ENCODE results near the gene SMIM35.
"Not testable (repeated sequence)": the region's sequence is repeated elsewhere in the genome, so short reads cannot be mapped to it uniquely, and the experiment has no call there.

The SMIM35 gene

GRCh38 chr11:118017631-118018315 is 69.0 kb downstream of the SMIM35 start:
- no peak for DNase-seq

- DNase-seq: no peak
Measured at GRCh38 chr11:118017111-118017510, 69.7 kb downstream of the SMIM35 start.

- DNase-seq: no peak
Measured at GRCh38 chr11:118016104-118016503, 70.7 kb downstream of the SMIM35 start.

- DNase-seq: no peak
Measured at GRCh38 chr11:118015385-118015841, 71.3 kb downstream of the SMIM35 start.

- no peak for DNase-seq
Measured at GRCh38 chr11:118014022-118014421, 72.7 kb downstream of the SMIM35 start.

- DNase-seq: no peak
Measured at GRCh38 chr11:118012083-118012669, 74.6 kb downstream of the SMIM35 start.

GRCh38 chr11:118010738-118011461 is 75.9 kb downstream of the SMIM35 start:
- DNase-seq: no peak

GRCh38 chr11:118009864-118010737 is 76.7 kb downstream of the SMIM35 start:
- no peak for DNase-seq

- no peak for DNase-seq
Measured at GRCh38 chr11:118008271-118008911, 78.4 kb downstream of the SMIM35 start.

- not testable (repeated sequence) for DNase-seq
Measured at GRCh38 chr11:118007563-118008270, 79.0 kb downstream of the SMIM35 start.

GRCh38 chr11:118007040-118007439 is 79.7 kb downstream of the SMIM35 start:
- no peak for DNase-seq

GRCh38 chr11:118006153-118006534 is 80.6 kb downstream of the SMIM35 start:
- no peak for DNase-seq

GRCh38 chr11:118005224-118006152 is 81.3 kb downstream of the SMIM35 start:
- DNase-seq: no peak

- no peak for DNase-seq
Measured at GRCh38 chr11:118004543-118005223, 82.1 kb downstream of the SMIM35 start.

- no peak for DNase-seq
Measured at GRCh38 chr11:118003456-118003855, 83.3 kb downstream of the SMIM35 start.

GRCh38 chr11:118002541-118003423 is 84.0 kb downstream of the SMIM35 start:
- no peak for DNase-seq

GRCh38 chr11:118002010-118002540 is 84.7 kb downstream of the SMIM35 start:
- DNase-seq: no peak

- no peak for DNase-seq
Measured at GRCh38 chr11:118001494-118001971, 85.2 kb downstream of the SMIM35 start.

- DNase-seq: no peak
Measured at GRCh38 chr11:118000850-118001228, 85.9 kb downstream of the SMIM35 start.

Data from DMS79 treated with DMSO at 0.1 percent for 48 hours (cell line).